Activated T-cell treated with anti-CD3 and anti-CD28 coated beads for 24 hours (primary cell): ENCODE data around the gene NANOG.
"Not testable (repeated sequence)": the region's sequence is repeated elsewhere in the genome, so short reads cannot be mapped to it uniquely, and the experiment has no call there.

Experiments
- DNase-seq: peaks from one replicate; pipeline ENCODE4 v3.0.0-alpha.2; 2020; ENCODE audit warnings: low read depth

Gene NANOG

DNA sequence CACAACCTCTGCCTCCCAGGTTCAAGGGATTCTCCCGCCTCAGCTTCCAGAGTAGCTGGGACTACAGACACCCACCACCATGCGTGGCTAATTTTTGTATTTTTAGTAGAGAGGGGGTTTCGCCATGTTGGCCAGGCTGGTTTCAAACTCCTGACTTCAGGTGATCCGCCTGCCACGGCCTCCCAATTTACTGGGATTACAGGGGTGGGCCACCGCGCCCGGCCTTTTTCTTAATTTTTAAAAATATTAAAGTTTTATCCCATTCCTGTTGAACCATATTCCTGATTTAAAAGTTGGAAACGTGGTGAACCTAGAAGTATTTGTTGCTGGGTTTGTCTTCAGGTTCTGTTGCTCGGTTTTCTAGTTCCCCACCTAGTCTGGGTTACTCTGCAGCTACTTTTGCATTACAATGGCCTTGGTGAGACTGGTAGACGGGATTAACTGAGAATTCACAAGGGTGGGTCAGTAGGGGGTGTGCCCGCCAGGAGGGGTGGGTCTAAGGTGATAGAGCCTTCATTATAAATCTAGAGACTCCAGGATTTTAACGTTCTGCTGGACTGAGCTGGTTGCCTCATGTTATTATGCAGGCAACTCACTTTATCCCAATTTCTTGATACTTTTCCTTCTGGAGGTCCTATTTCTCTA lies at the start of gene NANOG:
Gene NANOG (plus strand): TSS at position 519 of the 645 bp plus-strand sequence. CDS start 213 bp downstream, outside the sequence.
- not testable (repeated sequence) for DNase-seq

DNA sequence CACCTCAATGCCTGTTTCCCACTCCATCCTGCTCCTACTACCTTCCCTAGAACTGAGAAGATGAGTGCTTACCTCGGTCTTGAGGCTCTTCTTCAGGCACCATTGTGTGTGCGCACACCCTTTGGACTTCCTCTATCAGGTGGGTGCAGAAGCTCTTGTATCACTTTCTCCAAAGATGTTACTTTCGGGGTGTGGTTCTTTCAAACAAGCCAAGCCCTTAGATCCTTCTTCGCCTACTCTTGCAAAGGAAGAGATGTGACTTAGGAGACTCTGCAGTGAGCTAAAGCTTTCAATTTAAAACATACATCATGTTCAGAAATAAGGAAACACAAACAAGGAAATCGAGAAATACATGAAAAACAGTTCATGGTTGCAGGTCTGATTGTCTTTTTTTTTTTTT lies 42.0 kb upstream of the NANOG start, which contains the start of gene CLEC4C:
Gene CLEC4C (minus strand): TSS at position 130 of the 400 bp plus-strand sequence. CDS start 27 bp downstream, at position 103.
- no peak for DNase-seq

DNA sequence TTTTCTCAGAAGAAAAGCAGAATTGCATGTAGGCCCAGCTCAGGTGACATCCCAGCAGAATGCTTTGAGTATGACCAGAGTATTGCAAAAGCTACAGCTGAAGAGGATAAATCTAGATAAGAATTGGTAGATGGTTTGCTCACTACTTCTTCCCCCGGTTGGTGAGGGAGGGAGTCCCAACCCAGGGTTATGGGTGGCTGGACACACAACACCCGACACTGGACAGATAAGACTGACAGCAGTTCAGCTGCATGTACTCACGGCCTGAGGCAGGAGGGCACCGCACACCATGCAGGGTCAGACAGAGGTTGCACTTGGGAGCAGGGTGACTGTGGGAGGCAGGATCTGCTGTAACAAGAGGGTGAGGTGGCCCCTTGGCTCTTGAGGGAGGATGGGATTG lies 40.4 kb upstream of the NANOG start:
- DNase-seq = no peak

DNA sequence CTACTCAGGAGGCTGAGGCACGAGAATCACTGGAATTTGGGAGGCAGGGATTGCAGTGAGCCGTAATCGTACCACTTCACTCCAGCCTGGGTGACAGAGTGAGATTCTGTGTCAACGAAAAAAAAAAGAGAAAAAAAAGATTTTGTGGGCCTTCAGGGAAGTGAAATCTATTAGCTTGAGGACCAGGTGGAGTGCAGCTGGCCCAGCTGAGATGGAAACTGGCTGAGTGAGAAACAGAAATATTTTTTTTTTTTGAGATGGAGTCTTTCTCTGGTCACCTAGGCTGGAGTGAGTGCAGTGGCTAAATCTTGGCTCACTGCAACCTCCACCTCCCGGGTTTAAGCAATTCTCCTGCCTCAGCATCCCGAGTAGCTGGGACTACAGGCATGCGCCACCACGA lies 39.8 kb upstream of the NANOG start:
- DNase-seq = no peak

- no peak for DNase-seq
Measured at GRCh38 chr12:7750350-7750749, 38.9 kb upstream of the NANOG start.

- no peak for DNase-seq
Measured at GRCh38 chr12:7751394-7751793, 37.8 kb upstream of the NANOG start.

- DNase-seq = not testable (repeated sequence)
Measured at GRCh38 chr12:7751941-7752922, 37.0 kb upstream of the NANOG start.

- DNase-seq = not testable (repeated sequence)
Measured at GRCh38 chr12:7755668-7756067, 33.5 kb upstream of the NANOG start.

- DNase-seq = no peak
Measured at GRCh38 chr12:7756993-7757392, 32.2 kb upstream of the NANOG start.

DNA sequence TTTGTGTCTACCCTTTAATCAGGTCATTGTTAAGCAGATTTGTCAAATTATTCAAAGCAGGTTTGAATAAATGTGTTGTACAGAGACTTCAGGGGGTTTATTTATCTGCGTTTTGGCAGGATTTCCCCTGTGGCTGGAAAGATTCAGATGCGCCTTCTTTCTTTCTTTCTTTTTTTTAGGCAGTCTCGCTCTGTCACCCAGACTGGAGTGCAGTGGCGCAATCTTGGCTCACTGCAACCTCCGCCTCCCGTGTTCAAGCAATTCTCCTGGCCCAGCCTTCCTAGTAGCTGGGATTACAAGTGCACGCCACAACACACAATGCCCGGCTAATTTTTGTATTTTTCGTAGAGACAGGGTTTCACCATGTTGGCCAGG lies 30.4 kb upstream of the NANOG start:
- no peak for DNase-seq

DNA sequence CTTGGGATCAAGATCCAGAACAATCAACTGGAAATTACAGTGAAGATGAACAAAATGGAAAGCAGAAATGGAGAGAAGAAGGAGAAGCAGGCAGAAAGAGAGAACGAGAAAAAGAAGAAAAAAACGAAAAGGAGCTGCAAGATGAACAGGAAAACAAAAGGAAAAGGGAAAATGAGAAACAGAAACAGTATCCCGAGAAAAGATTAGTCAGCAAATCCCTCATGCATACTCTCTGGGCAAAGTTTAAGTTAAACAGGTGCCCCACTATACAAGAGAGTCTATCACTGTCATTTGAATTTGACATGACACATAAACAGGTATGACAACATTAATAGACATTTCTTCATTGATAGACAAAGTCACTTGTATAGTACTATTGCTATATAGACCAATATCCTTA lies 19.2 kb upstream of the NANOG start:
- DNase-seq = no peak

- no peak for DNase-seq
Measured at GRCh38 chr12:7781274-7781673, 7.9 kb upstream of the NANOG start.

DNA sequence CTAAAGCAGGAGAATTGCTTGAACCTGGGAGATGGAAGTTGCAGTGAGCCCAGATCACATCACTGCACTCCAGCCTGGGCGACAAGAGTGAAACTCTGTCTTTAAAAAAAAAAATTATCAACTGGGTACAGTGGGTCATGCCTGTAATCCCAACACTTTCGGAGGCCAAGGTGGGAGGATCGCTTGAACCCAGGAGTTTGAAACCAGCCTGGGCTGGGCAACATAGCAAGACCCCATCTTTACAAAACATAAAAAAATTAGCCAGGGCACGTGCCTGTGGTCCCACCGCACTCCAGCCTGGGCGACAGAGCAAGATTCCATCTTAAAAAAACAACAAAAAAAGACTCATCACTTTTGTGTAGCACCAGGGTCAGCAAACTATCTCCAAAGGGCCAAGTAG lies 7.1 kb upstream of the NANOG start:
- no peak for DNase-seq

GRCh38 chr12:7783433-7783832 lies 5.8 kb upstream of the NANOG start:
- DNase-seq = not testable (repeated sequence)

DNA sequence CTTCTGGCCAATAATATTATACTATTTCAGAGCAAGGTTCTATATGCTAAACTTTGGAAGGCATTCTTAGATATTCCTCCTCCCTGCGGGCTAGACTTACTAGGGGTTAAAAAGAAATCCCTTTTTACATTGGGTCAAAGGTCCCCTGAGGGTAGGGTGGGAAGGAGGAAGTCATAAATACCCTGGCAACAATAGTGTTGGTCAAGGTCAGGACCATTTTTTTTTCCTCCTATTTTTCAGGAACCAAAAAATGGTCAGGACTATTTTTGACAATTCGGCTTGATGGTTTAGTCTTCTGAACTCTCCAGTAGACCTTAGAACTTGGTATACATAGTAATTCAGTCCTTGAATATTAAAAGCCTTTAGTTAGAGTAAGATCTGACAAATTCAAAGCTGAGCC lies 4.5 kb upstream of the NANOG start:
- DNase-seq = no peak

GRCh38 chr12:7787574-7788293 lies 1.5 kb upstream of the NANOG start:
- no peak for DNase-seq

DNA sequence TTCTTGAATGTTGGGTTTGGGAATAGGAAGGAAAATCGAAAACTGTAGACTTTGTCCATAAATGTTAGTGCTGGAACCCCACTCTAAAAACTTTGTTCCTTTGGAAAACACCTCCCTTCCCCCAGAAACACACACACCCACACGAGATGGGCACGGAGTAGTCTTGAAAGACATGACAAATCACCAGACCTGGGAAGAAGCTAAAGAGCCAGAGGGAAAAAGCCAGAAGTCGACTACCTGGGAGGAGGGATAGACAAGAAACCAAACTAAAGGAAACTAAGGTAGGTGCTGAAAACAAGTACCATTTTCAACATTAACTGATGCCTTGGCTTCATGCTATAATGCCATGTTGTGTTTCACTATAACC lies 925 bp upstream of the NANOG start:
- DNase-seq = no peak

- no peak for DNase-seq
Measured at GRCh38 chr12:7793211-7793610, 4.0 kb downstream of the NANOG start.

DNA sequence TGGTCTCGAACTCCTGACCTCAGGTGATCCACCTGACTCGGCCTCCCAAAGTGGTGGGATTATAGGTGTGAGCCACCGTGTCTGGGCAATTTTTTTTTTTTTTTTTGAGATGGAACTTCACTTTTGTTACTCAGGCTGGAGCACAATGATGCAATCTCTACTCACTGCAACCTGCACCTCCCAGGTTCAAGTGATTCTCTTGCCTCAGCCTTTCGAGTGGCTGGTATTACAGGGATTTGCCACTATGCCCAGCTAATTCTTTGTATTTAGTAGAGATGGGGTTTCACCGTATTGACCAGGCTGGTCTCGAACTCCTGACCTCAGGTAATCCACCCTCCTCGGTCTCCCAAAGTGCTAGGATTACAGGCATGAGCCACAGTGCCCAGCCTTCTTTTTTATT lies 8.1 kb downstream of the NANOG start:
- not testable (repeated sequence) for DNase-seq

- DNase-seq = no peak
Measured at GRCh38 chr12:7797698-7798398, 8.6 kb downstream of the NANOG start.

DNA sequence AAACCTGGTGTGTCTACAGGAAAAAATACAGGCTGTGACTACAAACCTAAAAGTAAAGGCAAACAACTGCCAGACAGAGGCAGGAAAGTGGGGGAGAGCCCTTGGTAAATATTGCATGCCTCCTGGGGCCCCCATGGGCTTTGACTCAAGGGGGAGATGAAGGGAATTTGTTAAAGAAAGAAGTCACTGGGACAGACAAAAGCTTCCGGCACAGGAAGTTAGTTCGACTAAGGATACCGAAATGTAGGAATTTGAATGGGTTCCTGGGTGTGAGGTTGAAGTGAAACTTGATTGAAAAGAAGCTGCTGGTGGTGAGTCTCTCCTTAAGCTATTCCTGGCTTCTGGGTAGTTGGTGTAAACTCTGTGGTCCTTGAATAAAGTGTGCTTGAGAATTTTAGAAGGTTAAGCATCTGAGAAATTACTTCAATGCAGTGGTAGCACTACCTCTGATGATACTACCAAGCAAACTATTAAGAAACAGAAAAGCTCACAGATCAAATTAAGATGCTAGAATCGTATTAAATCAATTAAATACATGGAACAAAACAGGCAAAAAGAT lies 9.6 kb downstream of the NANOG start:
- DNase-seq = not testable (repeated sequence)

- no peak for DNase-seq
Measured at GRCh38 chr12:7801460-7801859, 12.3 kb downstream of the NANOG start.
